Activated naive CD4-positive, alpha-beta T cell treated with anti-CD3 and anti-CD28 coated beads, Interleukin-2, amount 50 U/mL, for 24 hours (primary cell): ENCODE measurements around the gene NCAPD2.
"Not testable (repeated sequence)": the region's sequence is repeated elsewhere in the genome, so short reads cannot be mapped to it uniquely, and the experiment has no call there.

ENCODE experiments used
- H3K27ac Mint-ChIP-seq: one replicate; pipeline ENCODE4 v1.8.0; 2021; ENCODE audit warnings: mild to moderate bottlenecking, mixed read lengths
- H3K27me3 Mint-ChIP-seq: one replicate; pipeline ENCODE4 v1.8.0; 2021; ENCODE audit warnings: mixed read lengths
- H3K36me3 Mint-ChIP-seq: one replicate; pipeline ENCODE4 v1.8.0; 2021; ENCODE audit warnings: mixed read lengths
- H3K4me1 Mint-ChIP-seq: one replicate; pipeline ENCODE4 v1.8.0; 2021; ENCODE audit warnings: mixed read lengths
- H3K4me3 Mint-ChIP-seq: one replicate; pipeline ENCODE4 v1.8.0; 2021; ENCODE audit warnings: mild to moderate bottlenecking, mixed read lengths
- H3K9me3 Mint-ChIP-seq: one replicate; pipeline ENCODE4 v1.8.0; 2021; ENCODE audit warnings: mixed read lengths

NCAPD2 gene

GRCh38 chr12:6460751-6461371, 33.0 kb upstream of the NCAPD2 start:
- peak overlapping the region; percentile 99 for H3K27ac Mint-ChIP-seq
- H3K4me1 Mint-ChIP-seq: peaks cover 82% of the 10 kb centered on the region
- peak overlapping the region; percentile 82 for H3K4me3 Mint-ChIP-seq
- H3K9me3 Mint-ChIP-seq: no peaks in the 10 kb centered on the region
- H3K27me3 Mint-ChIP-seq: no peaks in the 10 kb centered on the region
- peaks cover 48% of the 10 kb centered on the region for H3K36me3 Mint-ChIP-seq

- Mint-ChIP-seq H3K4me3 (peak overlapping the region; percentile 82), H3K36me3 (peaks cover 47% of the 10 kb centered on the region), H3K27ac (peak overlapping the region; percentile 99), H3K4me1 (peaks cover 87% of the 10 kb centered on the region), H3K9me3 (no peaks in the 10 kb centered on the region), H3K27me3 (no peaks in the 10 kb centered on the region)
These were observed 32.3 kb upstream of the NCAPD2 start for GRCh38 chr12:6461401-6462233.

DNA sequence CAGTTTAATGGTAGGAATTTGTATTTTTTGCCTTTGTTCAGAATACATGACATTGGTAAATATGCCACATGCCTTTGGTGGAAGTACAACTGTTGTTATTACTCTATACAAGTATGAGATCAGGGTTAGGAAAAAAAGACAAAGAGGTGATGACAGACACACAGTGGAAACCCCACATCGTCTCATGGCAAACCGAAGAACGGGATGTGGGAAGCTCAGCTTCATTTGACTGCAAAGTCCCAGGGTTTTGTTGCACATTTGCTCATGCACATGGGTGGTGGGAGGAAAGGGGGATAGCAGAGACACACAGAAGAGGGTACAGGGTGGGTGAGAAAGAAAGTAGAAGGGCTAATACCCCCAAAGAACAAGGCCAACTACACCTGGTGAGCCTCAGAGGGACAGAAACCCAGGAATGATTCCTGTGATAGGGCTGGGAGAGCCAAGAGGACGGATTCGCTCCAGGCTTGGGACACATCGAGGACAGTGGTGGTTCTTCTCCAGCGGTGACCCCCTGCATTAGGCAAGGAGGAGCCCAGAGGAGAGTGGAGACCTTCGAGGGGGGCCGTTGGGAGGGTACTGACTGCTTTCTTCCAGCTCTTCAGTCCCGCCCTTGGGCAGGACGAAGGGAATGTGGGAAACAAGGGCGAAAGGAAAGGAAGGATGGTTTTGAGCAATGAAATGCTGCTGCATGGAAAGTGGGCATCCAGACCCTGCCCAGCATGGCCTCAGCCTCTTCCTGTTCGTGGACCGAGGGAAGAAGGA, 31.5 kb upstream of the NCAPD2 start:
- Mint-ChIP-seq H3K27ac (peak overlapping the region; percentile 99), H3K27me3 (no peaks in the 10 kb centered on the region), H3K9me3 (no peaks in the 10 kb centered on the region), H3K36me3 (peaks cover 42% of the 10 kb centered on the region), H3K4me1 (peaks cover 88% of the 10 kb centered on the region), H3K4me3 (peak overlapping the region; percentile 82)

- peak overlapping the region; percentile 82 for H3K4me3 Mint-ChIP-seq
- H3K4me1 Mint-ChIP-seq: peaks cover 92% of the 10 kb centered on the region
- H3K27ac Mint-ChIP-seq: peak overlapping the region; percentile 99
- H3K36me3 Mint-ChIP-seq: peaks cover 43% of the 10 kb centered on the region
- H3K9me3 Mint-ChIP-seq: no peaks in the 10 kb centered on the region
- no peaks in the 10 kb centered on the region for H3K27me3 Mint-ChIP-seq
These were observed 30.7 kb upstream of the NCAPD2 start for GRCh38 chr12:6463216-6463615.

- peaks cover 92% of the 10 kb centered on the region for H3K4me1 Mint-ChIP-seq
- H3K27me3 Mint-ChIP-seq: no peaks in the 10 kb centered on the region
- no peaks in the 10 kb centered on the region for H3K9me3 Mint-ChIP-seq
- peak overlapping the region; percentile 82 for H3K4me3 Mint-ChIP-seq
- peak overlapping the region; percentile 99 for H3K27ac Mint-ChIP-seq
- H3K36me3 Mint-ChIP-seq: peaks cover 39% of the 10 kb centered on the region
These were observed 30.0 kb upstream of the NCAPD2 start for GRCh38 chr12:6463858-6464257.

GRCh38 chr12:6464531-6464930, 29.4 kb upstream of the NCAPD2 start:
- peak overlapping the region; percentile 82 for H3K4me3 Mint-ChIP-seq
- peaks cover 35% of the 10 kb centered on the region for H3K36me3 Mint-ChIP-seq
- peak overlapping the region; percentile 99 for H3K27ac Mint-ChIP-seq
- no peaks in the 10 kb centered on the region for H3K9me3 Mint-ChIP-seq
- no peaks in the 10 kb centered on the region for H3K27me3 Mint-ChIP-seq
- peaks cover 93% of the 10 kb centered on the region for H3K4me1 Mint-ChIP-seq

GRCh38 chr12:6465467-6466183, 28.3 kb upstream of the NCAPD2 start:
- H3K27ac Mint-ChIP-seq: peak overlapping the region; percentile 88
- peak overlapping the region; percentile 67 for H3K4me3 Mint-ChIP-seq

DNA sequence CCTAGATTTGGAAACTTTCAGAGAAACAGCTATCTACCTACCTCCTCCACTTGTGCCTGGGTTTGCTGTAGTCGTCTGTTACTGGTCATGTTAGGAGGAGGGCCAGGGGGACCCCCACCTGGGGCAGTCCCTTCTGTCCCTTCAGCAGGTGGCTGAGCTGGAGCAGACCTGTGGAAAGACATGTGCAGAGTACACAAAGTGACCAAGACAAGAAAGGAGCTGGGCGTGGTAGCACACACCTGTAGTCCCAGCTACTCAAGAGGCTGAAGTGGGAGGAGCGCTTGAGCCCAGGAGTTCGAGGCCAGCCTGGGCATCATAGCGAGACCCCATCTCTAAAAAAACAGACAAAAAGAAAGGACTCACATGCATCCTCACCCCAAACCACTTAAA, 27.7 kb upstream of the NCAPD2 start:
- no peaks in the 10 kb centered on the region for H3K9me3 Mint-ChIP-seq
- H3K27ac Mint-ChIP-seq: peak overlapping the region; percentile 80
- H3K4me1 Mint-ChIP-seq: peaks cover 90% of the 10 kb centered on the region
- H3K27me3 Mint-ChIP-seq: no peaks in the 10 kb centered on the region
- H3K4me3 Mint-ChIP-seq: peak overlapping the region; percentile 56
- H3K36me3 Mint-ChIP-seq: peaks cover 31% of the 10 kb centered on the region

More at GRCh38 chr12:6465467-6466183, 28.3 kb upstream of the NCAPD2 start:
- no peaks in the 10 kb centered on the region for H3K27me3 Mint-ChIP-seq
- peaks cover 35% of the 10 kb centered on the region for H3K36me3 Mint-ChIP-seq
- H3K9me3 Mint-ChIP-seq: no peaks in the 10 kb centered on the region
- peaks cover 90% of the 10 kb centered on the region for H3K4me1 Mint-ChIP-seq

DNA sequence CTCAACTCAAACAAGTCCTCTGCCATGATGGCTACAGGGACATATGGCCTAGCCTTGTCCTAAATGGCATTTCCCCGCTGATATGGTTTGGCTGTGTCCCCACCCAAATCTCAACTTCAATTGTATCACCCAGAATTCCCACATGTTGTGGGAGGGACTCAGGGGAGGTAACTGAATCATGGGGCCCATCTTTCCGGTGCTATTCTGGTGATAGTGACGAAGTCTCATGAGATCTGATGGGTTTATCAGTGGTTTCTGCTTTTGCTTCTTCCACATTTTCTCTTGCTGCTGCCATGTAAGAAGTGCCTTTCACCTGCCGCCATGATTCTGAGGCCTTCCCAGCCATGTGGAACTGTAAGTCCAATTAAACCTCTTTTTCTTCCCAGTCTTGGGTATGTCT, 27.2 kb upstream of the NCAPD2 start:
- Mint-ChIP-seq H3K36me3 (peaks cover 28% of the 10 kb centered on the region), H3K4me1 (peaks cover 88% of the 10 kb centered on the region)

DNA sequence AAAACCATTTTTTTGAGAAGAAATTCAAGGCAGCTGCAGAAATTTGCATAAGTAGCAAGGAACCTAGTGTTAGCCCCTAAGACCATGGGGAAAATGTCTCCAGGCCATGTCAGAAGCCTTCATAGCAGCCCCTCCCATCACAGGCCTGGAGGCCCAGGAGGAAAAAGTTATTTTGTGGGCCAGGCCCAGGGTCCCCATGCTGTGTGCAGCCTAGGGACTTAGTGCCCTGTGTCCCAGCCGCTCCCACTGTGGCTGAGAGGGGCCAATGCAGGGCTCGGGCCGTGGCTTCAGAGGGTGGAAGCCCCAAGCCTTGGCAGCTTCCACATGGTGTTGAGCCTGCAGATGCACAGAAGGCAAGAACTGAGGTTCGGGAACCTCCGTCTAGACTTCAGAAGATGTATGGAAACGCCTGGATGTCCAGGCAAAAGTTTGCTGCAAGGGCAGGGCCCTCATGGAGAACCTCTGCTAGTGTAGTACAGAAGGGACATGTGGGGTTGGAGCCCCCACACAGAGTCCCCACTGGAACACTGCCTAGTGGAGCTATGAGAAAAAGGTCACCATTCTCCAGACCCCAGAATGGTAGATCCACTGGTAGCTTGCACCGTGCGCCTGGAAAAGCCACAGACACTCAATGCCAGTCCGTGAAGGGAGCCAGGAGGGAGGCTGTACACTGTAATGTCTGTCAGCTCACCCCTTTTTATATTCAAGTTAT, 26.2 kb upstream of the NCAPD2 start:
- H3K27ac Mint-ChIP-seq: peak overlapping the region; percentile 89
- peak overlapping the region; percentile 91 for H3K4me3 Mint-ChIP-seq
- not testable (repeated sequence) for H3K9me3 Mint-ChIP-seq, H3K27me3 Mint-ChIP-seq
- H3K4me1 Mint-ChIP-seq: peaks cover 85% of the 10 kb centered on the region
- peaks cover 21% of the 10 kb centered on the region for H3K36me3 Mint-ChIP-seq

More for the DNA sequence above, 27.2 kb upstream of the NCAPD2 start:
- not testable (repeated sequence) for H3K9me3 Mint-ChIP-seq, H3K27me3 Mint-ChIP-seq
- Mint-ChIP-seq H3K4me3 (peak overlapping the region; percentile 56), H3K27ac (peak overlapping the region; percentile 80)

GRCh38 chr12:6468283-6468575, 25.7 kb upstream of the NCAPD2 start:
- Mint-ChIP-seq H3K4me1 (peaks cover 80% of the 10 kb centered on the region), H3K36me3 (peaks cover 18% of the 10 kb centered on the region), H3K27ac (peak overlapping the region; percentile 89), H3K9me3 (no peaks in the 10 kb centered on the region), H3K27me3 (no peaks in the 10 kb centered on the region), H3K4me3 (peak overlapping the region; percentile 91)

DNA sequence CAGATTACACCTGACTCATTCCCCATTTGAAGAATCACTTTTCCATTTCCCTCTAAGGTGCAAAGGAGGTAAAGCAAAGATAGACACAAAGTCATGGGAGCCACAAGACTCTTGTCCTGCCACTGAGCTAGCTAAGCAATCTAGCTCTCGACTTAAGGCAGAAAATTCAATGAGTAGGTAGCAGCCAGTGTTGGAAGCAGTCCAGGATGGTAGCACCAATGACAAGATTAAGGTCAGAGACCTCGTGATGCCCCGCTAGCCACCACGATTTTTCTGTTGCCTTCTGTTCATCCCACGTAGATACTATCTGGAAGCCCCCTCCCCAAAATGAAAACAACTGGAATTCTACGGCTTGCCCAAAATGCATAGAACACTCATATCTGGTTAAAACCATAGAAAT, 24.8 kb upstream of the NCAPD2 start:
- peak overlapping the region; percentile 89 for H3K27ac Mint-ChIP-seq
- peaks cover 12% of the 10 kb centered on the region for H3K36me3 Mint-ChIP-seq
- H3K27me3 Mint-ChIP-seq: no peaks in the 10 kb centered on the region
- peaks cover 71% of the 10 kb centered on the region for H3K4me1 Mint-ChIP-seq
- no peaks in the 10 kb centered on the region for H3K9me3 Mint-ChIP-seq
- peak overlapping the region; percentile 91 for H3K4me3 Mint-ChIP-seq

DNA sequence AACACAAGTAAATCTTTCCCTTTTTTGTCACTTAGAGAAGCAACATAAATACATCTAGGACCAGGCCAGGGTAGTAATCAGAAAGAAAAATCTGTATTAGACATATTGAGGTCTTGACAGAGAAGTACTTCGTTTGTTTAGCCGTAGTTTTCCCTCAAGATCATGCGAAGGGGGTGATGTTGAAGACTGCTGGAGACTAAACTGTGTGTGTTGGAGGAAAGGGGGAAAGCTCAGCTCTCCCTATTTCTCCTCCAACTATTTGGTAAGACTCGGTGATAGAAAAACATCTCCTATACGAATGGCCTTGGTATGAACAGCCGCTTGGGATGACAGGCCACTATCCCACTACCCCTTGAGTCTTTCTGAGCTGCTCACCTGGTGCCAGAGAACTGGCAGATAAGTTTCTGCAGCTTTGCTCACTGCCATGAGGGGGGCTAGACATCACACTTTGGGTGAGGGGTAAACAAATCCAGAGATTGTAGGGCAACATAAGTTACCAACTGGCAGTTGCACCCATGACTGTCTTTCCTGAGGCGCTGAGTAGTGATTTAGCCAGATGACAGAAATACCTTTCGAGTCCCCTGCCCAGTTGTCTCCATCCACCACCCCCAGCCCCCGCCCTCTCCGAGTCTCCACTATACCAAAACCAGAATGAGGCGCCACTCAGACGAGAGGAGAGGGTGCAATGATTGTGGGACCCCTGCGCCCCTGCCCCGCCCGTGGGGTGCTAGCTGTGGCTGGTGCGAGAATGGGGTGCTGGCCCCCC, 24.1 kb upstream of the NCAPD2 start:
- H3K4me1 Mint-ChIP-seq: peaks cover 64% of the 10 kb centered on the region
- no peaks in the 10 kb centered on the region for H3K9me3 Mint-ChIP-seq
- peaks cover 9% of the 10 kb centered on the region for H3K36me3 Mint-ChIP-seq
- H3K4me3 Mint-ChIP-seq: peak overlapping the region; percentile 91
- no peaks in the 10 kb centered on the region for H3K27me3 Mint-ChIP-seq
- peak overlapping the region; percentile 89 for H3K27ac Mint-ChIP-seq

GRCh38 chr12:6470375-6471163, 23.3 kb upstream of the NCAPD2 start, which contains the start of gene VAMP1:
VAMP1 (minus strand) TSS chr12:6470677; CDS start chr12:6470531, 146 bp downstream.
- peaks cover 58% of the 10 kb centered on the region for H3K4me1 Mint-ChIP-seq
- peak within 1 kb of the TSS; percentile 89 for H3K27ac Mint-ChIP-seq
- no peaks in the 10 kb centered on the region for H3K9me3 Mint-ChIP-seq
- H3K36me3 Mint-ChIP-seq: peaks cover 6% of the 10 kb centered on the region
- peak within 1 kb of the TSS; percentile 91 for H3K4me3 Mint-ChIP-seq
- H3K27me3 Mint-ChIP-seq: no peaks in the 10 kb centered on the region
